WTC11 (cell line): ENCODE measurements around the gene CACYBP. TPM values are rescaled to one million over a fixed set of nuclear protein-coding genes. Genes with fewer than 3 reads are reported as not detected.

Experiments
- ATAC-seq: fragments of 200-7000 bp; cut with Tn5 transposase; 2 replicates; pipeline ENCODE4 v1.10.0; 2021; ENCODE audit warnings: mild to moderate bottlenecking, moderate library complexity
- CTCF ChIA-PET: fragments of 300-600 bp; sonication (Branson Sonifier 250); formaldehyde crosslinking; loops from one replicate; lab custom pipeline; 2021; ENCODE audit warnings: antibody characterized with exemption; lab: Charles Lee
- POLR2A ChIA-PET: fragments of 350-600 bp; sonication (Branson Sonifier 250); formaldehyde crosslinking; loops from one replicate; lab custom pipeline; 2021; ENCODE audit warnings: antibody characterized with exemption; lab: Charles Lee
- DNase-seq: peaks from one replicate; pipeline ENCODE4 v3.0.0; 2021; ENCODE audit warnings: low spot score
- H3K27ac Mint-ChIP-seq: 2 replicates; pipeline ENCODE4 v1.8.0; 2021; ENCODE audit warnings: mixed read lengths
- H3K27me3 Mint-ChIP-seq: 2 replicates; pipeline ENCODE4 v1.8.0; 2021; ENCODE audit warnings: low read depth, mild to moderate bottlenecking, moderate library complexity, mixed read lengths
- H3K36me3 Mint-ChIP-seq: 2 replicates; pipeline ENCODE4 v1.8.0; 2021; ENCODE audit warnings: mixed read lengths
- H3K4me1 Mint-ChIP-seq: 2 replicates; pipeline ENCODE4 v1.8.0; 2022; ENCODE audit warnings: mixed read lengths
- H3K4me3 Mint-ChIP-seq: 2 replicates; pipeline ENCODE4 v1.8.0; 2021; ENCODE audit warnings: mild to moderate bottlenecking, moderate library complexity, mixed read lengths
- H3K9me3 Mint-ChIP-seq: 2 replicates; pipeline ENCODE4 v1.8.0; 2021; ENCODE audit warnings: mixed read lengths
- AFF4 ChIP-seq: sonication (generic); formaldehyde crosslinking; IDR thresholded peaks from 2 replicates; pipeline ENCODE4 v1.8.1; 2023; ENCODE audit warnings: mild to moderate bottlenecking, missing genetic modification reagents, borderline replicate concordance
- ATF2 ChIP-seq: sonication (generic); formaldehyde crosslinking; IDR thresholded peaks from 2 replicates; pipeline ENCODE4 v1.8.1; 2022; ENCODE audit warnings: low read depth, missing genetic modification reagents, borderline replicate concordance
- E2F5 ChIP-seq: sonication (generic); formaldehyde crosslinking; IDR thresholded peaks from 2 replicates; pipeline ENCODE4 v1.8.1; 2022; ENCODE audit warnings: mild to moderate bottlenecking, moderate library complexity, missing genetic modification reagents
- ELF4 ChIP-seq: sonication (generic); formaldehyde crosslinking; IDR thresholded peaks from 2 replicates; pipeline ENCODE4 v1.8.1; 2022; ENCODE audit warnings: low read depth, mild to moderate bottlenecking, moderate library complexity, missing genetic modification reagents
- ERG ChIP-seq: fragments of 250-450 bp; sonication (Bioruptor Pico); IDR thresholded peaks from 2 replicates; pipeline ENCODE4 v1.8.0; 2021; ENCODE audit warnings: mild to moderate bottlenecking
- ETV6 ChIP-seq: sonication (generic); formaldehyde crosslinking; IDR thresholded peaks from 2 replicates; pipeline ENCODE4 v1.8.1; 2022; ENCODE audit warnings: mild to moderate bottlenecking, missing genetic modification reagents
- GABPB1 ChIP-seq: sonication (generic); formaldehyde crosslinking; IDR thresholded peaks from 2 replicates; pipeline ENCODE4 v1.8.1; 2023; ENCODE audit warnings: mild to moderate bottlenecking, missing genetic modification reagents
- JAZF1 ChIP-seq: fragments of 250-450 bp; sonication (Bioruptor Pico); IDR thresholded peaks from 2 replicates; pipeline ENCODE4 v1.9.0; 2021; ENCODE audit warnings: moderate library complexity, mild to moderate bottlenecking, inconsistent platforms
- MLX ChIP-seq: sonication (generic); formaldehyde crosslinking; IDR thresholded peaks from 2 replicates; pipeline ENCODE4 v1.8.1; 2023; ENCODE audit warnings: mild to moderate bottlenecking, missing genetic modification reagents, moderate library complexity
- NFATC4 ChIP-seq: fragments of 250-450 bp; sonication (Bioruptor Pico); IDR thresholded peaks from 2 replicates; pipeline ENCODE4 v1.9.0; 2021; ENCODE audit warnings: mild to moderate bottlenecking
- NR3C1 ChIP-seq: sonication (generic); formaldehyde crosslinking; conservative IDR thresholded peaks from 2 replicates; pipeline ENCODE4 v1.8.1; 2023; ENCODE audit warnings: low read depth, mild to moderate bottlenecking, missing genetic modification reagents
- PREB ChIP-seq: sonication (generic); formaldehyde crosslinking; IDR thresholded peaks from 2 replicates; pipeline ENCODE4 v1.8.1; 2022; ENCODE audit warnings: mild to moderate bottlenecking, missing genetic modification reagents, moderate library complexity, borderline replicate concordance
- SP1 ChIP-seq: sonication (generic); formaldehyde crosslinking; conservative IDR thresholded peaks from 2 replicates; pipeline ENCODE4 v1.8.1; 2022; ENCODE audit warnings: missing genetic modification reagents
- TEAD1 ChIP-seq: sonication (generic); formaldehyde crosslinking; IDR thresholded peaks from 2 replicates; pipeline ENCODE4 v1.8.0; 2022; ENCODE audit warnings: mild to moderate bottlenecking, missing genetic modification reagents
- TP53 ChIP-seq: sonication (generic); formaldehyde crosslinking; IDR thresholded peaks from 2 replicates; pipeline ENCODE4 v1.8.1; 2023; ENCODE audit warnings: mild to moderate bottlenecking, missing genetic modification reagents
- ZNF121 ChIP-seq: sonication (generic); formaldehyde crosslinking; IDR thresholded peaks from 2 replicates; pipeline ENCODE4 v1.8.0; 2023; ENCODE audit warnings: missing genetic modification reagents
- ZNF138 ChIP-seq: sonication (generic); formaldehyde crosslinking; conservative IDR thresholded peaks from 2 replicates; pipeline ENCODE4 v1.8.1; 2022; ENCODE audit warnings: mild to moderate bottlenecking, moderate library complexity, missing genetic modification reagents
- ZNF232 ChIP-seq: sonication (generic); formaldehyde crosslinking; IDR thresholded peaks from 2 replicates; pipeline ENCODE4 v1.8.0; 2022; ENCODE audit warnings: mild to moderate bottlenecking, missing genetic modification reagents
- ZNF416 ChIP-seq: fragments of 250-450 bp; sonication (Bioruptor Pico); IDR thresholded peaks from 2 replicates; pipeline ENCODE4 v1.9.0; 2021; ENCODE audit warnings: mild to moderate bottlenecking, inconsistent platforms
- ZNF512 ChIP-seq: sonication (generic); formaldehyde crosslinking; IDR thresholded peaks from 2 replicates; pipeline ENCODE4 v1.8.1; 2022; ENCODE audit warnings: missing genetic modification reagents, borderline replicate concordance
- total RNA-seq: library from RNA; stranded (reverse); gene quantifications from 3 replicates; pipeline ENCODE4 v1.2.3, GENCODE V29; 2021

The CACYBP gene
- total RNA-seq, 1 experiment from 2014 or later, result 211 TPM

GRCh38 chr1:174995121-174995520 lies 4.6 kb upstream of the CACYBP start (continued):
- TF ChIP-seq AFF4 (CRISPR knock-in tag) (no peak), ELF4 (no peak), NFATC4 (CRISPR knock-in tag) (no peak), ZNF121 (CRISPR knock-in tag) (no peak), ATF2 (CRISPR knock-in tag) (no peak), ZNF512 (CRISPR knock-in tag) (no peak), ERG (CRISPR knock-in tag) (no peak), NR3C1 (CRISPR knock-in tag) (no peak), PREB (CRISPR knock-in tag) (no peak), SP1 (CRISPR knock-in tag) (no peak)

- ChIA-PET POLR2A (no interaction called here), CTCF (interaction anchor here (1.1 kb wide), 1 partner anchor 9 kb away, joined by 3 read pairs; no protein-coding TSS in a partner anchor)
- DNase-seq, result no peak
- Mint-ChIP-seq H3K36me3 (peaks cover 11% of the 10 kb centered on the region), H3K27ac (no peak overlapping the region), H3K9me3 (no peaks in the 10 kb centered on the region), H3K27me3 (no peaks in the 10 kb centered on the region), H3K4me3 (no peak overlapping the region), H3K4me1 (peaks cover 7% of the 10 kb centered on the region)
- TF ChIP-seq MLX (CRISPR knock-in tag) (no peak), ZNF416 (CRISPR knock-in tag) (no peak), ETV6 (CRISPR knock-in tag) (no peak), GABPB1 (CRISPR knock-in tag) (no peak), ZNF121 (CRISPR knock-in tag) (no peak), JAZF1 (no peak), ZNF232 (CRISPR knock-in tag) (no peak), TP53 (CRISPR knock-in tag) (no peak), ERG (CRISPR knock-in tag) (no peak), E2F5 (CRISPR knock-in tag) (no peak), NR3C1 (CRISPR knock-in tag) (no peak), AFF4 (CRISPR knock-in tag) (no peak), TEAD1 (CRISPR knock-in tag) (no peak), ZNF138 (CRISPR knock-in tag) (no peak)
- ATAC-seq, result no peak
These were observed 3.8 kb upstream of the CACYBP start for GRCh38 chr1:174995916-174996315.
